Measurements from ENCODE around the gene HTT.

HTT gene

GRCh38 chr4:3074078-3074845 is at the start of gene HTT, which contains the start of gene HTT-AS:
HTT (plus strand) TSS chr4:3074681; CDS start chr4:3074826, 145 bp downstream.
HTT-AS (minus strand) TSS chr4:3074538.
- DNase-seq: peak; percentile 68 to 82

GRCh38 chr4:3025881-3026280 is 48.6 kb upstream of the HTT start:
- DNase-seq: no peak

- DNase-seq: no peak
Observed at GRCh38 chr4:3026540-3026939, 47.9 kb upstream of the HTT start.

- no peak for DNase-seq
Observed at GRCh38 chr4:3029464-3029863, 45.0 kb upstream of the HTT start.

GRCh38 chr4:3030566-3031356 is 43.7 kb upstream of the HTT start:
- no peak for DNase-seq

- DNase-seq: no peak
Observed at GRCh38 chr4:3031357-3032082, 43.0 kb upstream of the HTT start.

- DNase-seq: no peak
Observed at GRCh38 chr4:3034231-3034630, 40.2 kb upstream of the HTT start.

GRCh38 chr4:3035249-3035648 is 39.2 kb upstream of the HTT start:
- no peak for DNase-seq

- DNase-seq: no peak
Observed at GRCh38 chr4:3035674-3036073, 38.8 kb upstream of the HTT start.

- DNase-seq: no peak
Observed at GRCh38 chr4:3036131-3036952, 38.1 kb upstream of the HTT start.

GRCh38 chr4:3037957-3038461 is 36.5 kb upstream of the HTT start:
- DNase-seq: no peak

- DNase-seq: no peak
Observed at GRCh38 chr4:3039706-3040366, 34.6 kb upstream of the HTT start.

GRCh38 chr4:3040452-3041191 is 33.9 kb upstream of the HTT start:
- no peak for DNase-seq

GRCh38 chr4:3041192-3042142 is 33.0 kb upstream of the HTT start:
- DNase-seq: no peak

- DNase-seq: no peak
Observed at GRCh38 chr4:3042226-3042625, 32.3 kb upstream of the HTT start.

- no peak for DNase-seq
Observed at GRCh38 chr4:3043282-3044020, 31.0 kb upstream of the HTT start.

GRCh38 chr4:3044870-3045819 is 29.3 kb upstream of the HTT start:
- no peak for DNase-seq

GRCh38 chr4:3046162-3046561 is 28.3 kb upstream of the HTT start:
- no peak for DNase-seq

All from SW 1271 (cell line).